ENCODE measurements around the gene CLDN15.

Gene CLDN15

GRCh38 chr7:101243646-101244374 lies 6.2 kb upstream of the CLDN15 start:
- no peak for DNase-seq

- peak; percentile 61 for DNase-seq
Measured at GRCh38 chr7:101241443-101242349, 4.1 kb upstream of the CLDN15 start.

DNA sequence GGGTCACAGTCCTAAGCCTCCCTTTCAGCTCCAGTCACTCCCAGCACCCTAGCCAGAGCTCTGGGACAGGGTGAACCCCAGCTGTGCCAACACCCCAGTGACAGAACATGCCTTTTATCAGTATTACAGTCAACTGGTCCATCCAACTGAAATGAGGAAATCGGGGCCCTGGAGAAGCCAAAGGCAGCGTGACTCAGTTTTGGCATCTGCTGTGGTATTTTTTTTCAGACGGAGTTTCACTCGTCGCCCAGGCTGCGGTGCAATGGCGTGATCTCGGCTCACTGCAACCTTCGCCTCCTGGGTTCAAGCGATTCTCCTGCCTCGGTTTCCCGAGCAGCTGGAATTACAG lies 3.4 kb upstream of the CLDN15 start:
- peak; percentile 60 for DNase-seq

DNA sequence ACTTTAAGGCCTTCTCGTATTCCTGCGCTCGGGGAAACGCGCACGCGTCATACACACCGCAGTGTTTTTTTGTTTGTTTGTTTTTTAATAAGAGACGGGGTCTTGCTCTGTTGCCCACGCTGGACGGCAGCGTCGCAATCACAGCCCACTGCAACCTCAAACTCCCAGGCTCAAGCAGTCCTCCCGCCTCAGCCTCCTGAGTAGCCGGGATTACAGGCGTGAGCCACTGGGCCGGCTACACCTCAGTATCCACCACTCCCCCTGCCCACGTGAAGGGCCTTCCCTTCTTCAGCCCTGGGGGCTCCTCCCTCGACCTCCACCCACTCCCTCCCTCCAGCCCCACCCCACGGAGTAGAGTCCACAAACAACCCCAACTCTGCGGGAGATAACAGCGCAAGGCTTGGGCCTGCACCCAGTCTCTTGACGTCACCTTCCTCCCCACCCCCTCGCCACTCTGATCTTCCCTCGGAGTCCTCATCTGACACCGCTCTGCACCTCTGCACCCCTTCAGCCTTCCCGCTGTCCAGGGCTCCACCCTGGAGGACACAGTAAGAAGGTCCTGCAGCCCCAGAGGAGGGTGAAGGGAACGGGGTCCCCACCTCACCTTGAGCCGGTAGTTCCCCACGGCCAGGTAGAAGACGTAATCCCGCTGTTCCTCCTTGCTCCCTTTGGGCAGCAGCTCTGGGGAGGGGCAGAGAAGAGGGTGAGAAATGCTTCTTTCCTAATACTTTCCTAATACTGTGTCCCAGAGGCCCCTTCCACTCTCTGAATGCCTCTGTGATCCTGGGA lies 2.8 kb upstream of the CLDN15 start:
- DNase-seq, result no peak

DNA sequence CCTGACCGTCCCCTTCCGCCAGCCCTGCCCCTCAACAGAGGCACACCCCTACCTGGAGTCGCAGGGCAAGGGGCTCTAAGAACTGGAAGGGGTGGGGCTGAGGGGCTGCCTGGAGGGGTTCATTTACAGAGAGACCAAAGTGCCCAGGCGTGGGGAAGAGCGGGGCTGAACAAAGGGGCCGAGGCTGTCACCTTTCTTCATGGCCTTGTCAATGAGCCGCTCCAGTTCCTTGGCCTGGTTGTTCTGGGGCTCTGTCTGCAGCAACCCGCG lies 2.3 kb upstream of the CLDN15 start:
- DNase-seq, result no peak

DNA sequence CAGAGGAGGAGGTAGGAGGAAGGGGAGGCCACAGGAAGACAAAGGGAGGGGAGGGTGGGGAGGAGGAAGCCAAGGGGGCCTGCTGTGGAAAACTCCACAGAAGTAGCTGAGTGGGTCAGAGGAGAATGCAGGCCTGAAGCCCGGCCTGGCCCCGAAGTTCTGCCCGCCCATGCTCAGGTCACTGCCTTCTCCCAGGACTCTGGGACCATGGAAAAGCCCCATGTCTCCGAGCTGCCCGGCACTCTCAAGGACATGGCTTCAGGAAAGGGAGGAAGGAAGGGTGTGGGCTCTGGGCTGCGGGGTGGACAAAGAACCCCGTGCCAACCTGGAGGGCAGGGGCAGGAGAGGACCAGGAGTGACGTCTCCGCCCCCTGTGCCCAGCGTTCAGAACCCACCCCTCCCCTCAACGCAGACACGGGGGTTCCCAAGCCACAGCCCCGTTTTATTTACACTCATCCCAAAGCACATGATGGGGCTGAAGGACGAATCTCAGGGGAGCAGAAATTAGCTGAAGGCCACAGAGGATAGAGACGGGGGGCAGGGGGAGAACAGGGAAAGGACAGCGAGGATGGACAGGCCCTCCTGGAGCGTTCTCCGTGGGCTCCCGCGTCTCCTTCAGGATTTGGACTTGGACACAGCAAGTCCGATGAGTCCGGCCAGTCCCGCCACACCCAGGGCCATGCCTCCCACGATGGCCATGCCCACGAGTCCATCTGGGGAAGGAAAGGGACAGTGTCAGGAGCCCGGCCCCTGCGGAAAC lies 1.8 kb upstream of the CLDN15 start:
- DNase-seq, result no peak

DNA sequence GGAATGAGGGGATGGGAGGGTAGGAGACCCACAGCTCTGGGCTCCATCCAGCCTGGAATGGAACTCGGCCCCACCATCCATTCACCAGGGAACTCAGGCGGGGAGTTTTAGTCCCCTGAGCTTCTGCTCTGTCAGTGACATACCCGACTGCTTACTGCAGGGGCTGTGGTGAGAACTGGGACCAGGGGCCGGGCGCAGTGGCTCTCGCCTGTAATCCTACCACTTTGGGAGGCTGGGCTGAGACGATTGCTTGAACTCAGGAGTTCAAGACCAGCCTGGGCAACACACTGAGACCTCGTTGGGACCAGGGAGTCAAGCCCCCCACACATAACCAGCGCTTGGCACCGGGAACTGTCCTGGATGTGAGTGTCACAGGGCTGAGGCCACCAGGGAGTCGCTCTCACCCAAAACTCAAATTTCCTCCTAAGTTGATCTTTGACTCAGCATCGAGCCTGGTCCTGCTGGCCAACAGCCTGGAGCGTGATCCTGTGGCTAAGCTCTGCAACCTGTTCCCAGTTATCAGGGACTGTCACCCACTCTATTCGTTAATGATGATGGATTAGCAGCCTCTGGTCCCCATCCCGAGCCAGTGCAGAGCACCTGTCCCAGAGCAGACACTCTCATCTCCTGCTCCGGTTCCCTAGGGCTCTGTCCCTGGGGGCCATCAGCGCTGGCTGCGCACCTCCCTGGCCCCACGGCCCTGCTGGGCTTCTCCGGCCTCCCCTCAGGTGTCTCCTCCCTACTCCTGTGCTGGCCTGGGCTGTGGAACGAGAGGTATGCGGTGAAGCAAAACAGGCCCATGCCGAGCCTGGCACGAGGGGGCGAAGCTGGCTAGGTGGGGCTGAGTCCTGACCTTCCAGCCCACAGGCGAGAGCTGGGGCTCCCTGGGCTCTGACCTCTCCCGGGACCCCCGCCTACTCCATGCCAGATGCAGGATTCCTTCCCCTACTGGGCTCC lies 902 bp upstream of the CLDN15 start:
- DNase-seq, result no peak

DNA sequence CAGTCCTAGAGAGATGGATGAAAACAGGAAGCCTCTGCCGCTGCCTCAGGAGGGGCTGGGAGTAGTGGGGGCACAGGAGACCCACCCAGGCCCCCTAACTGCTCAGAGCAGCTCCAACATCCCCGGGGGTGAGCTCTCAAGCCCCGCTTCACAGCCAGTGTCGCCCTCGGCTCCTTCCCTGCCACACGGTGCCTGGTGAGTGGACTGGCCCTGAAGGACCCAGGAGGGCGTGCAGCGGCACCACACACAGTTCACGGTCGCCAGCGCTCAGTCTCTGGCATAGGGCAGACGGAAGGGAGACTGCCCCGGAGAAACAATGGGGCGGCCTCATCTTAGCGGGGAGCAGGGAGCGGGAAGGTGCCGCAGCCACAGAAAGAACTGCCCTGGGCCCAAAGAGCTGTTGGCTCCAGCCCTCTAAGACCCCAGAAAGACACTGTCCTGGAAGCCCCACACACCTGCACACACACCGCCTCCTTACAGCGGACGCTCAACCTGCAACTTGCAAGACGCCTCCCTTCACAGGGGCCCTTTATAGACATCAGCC lies 1.2 kb downstream of the CLDN15 start:
- DNase-seq, result no peak

- DNase-seq, result no peak
Measured at GRCh38 chr7:101235522-101235921, 2.1 kb downstream of the CLDN15 start.

- no peak for DNase-seq
Measured at GRCh38 chr7:101235050-101235449, 2.6 kb downstream of the CLDN15 start.

GRCh38 chr7:101234636-101235035 lies 3.0 kb downstream of the CLDN15 start:
- peak; percentile 39 for DNase-seq

- no peak for DNase-seq
Measured at GRCh38 chr7:101233907-101234547, 3.6 kb downstream of the CLDN15 start.

DNA sequence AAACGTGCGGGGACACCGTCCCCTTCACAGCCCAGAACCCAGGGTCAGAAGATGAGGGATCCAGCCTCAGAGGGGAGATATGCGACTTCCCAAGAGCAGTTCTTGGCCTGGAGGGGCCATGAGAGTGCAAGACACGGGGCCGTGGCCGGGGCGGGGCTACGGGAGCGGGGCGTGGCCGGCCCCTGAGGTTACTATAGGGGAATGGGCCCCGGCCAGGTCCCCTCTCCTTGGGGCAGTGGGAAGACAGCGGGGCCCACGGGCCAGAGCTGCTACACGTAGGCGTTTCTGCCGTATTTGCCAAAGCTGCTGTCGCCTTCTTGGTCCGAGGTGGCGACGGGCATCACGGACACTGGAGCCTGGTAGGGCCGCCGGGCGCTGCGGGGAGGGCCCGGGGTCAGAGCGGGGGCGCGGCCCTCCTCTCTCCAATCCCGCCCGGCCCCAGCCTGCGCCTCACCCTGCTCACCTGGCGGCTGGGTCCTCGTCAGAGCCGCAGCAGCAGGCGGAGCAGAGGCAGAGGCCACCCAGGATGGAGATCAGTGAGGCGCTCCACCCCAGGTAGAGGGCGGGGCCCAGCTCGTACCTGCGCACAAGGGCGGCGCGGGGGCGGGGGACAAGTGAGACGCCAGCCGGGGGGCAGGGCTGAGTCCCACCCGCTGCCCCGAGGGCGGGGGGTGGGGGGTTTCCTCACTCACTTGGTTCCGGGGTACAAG lies 5.3 kb downstream of the CLDN15 start:
- peak; percentile 75 for DNase-seq

GRCh38 chr7:101231644-101232043 lies 6.0 kb downstream of the CLDN15 start:
- no peak for DNase-seq

DNA sequence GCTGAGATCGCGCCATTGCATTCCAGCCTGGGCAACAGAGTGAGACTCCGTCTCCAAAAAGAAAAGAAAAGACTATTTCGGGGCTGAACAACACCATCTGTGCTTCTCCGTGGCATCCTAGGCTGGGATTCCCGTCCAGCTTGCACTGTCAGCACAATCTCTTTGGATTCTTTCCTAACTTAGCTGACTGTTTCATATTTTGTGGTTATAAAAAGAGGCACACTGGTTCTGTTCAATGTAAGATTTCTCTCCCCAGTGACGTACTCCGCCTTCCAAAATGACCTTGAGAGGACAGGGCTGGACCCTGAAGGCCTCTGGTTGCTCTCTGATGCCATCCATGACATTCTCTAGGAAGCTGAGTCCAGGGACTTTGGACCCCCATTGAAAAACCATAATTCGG lies 10.9 kb downstream of the CLDN15 start:
- no peak for DNase-seq

GRCh38 chr7:101225650-101226049 lies 12.0 kb downstream of the CLDN15 start:
- no peak for DNase-seq

GRCh38 chr7:101223528-101223927 lies 14.1 kb downstream of the CLDN15 start:
- DNase-seq, result no peak

DNA sequence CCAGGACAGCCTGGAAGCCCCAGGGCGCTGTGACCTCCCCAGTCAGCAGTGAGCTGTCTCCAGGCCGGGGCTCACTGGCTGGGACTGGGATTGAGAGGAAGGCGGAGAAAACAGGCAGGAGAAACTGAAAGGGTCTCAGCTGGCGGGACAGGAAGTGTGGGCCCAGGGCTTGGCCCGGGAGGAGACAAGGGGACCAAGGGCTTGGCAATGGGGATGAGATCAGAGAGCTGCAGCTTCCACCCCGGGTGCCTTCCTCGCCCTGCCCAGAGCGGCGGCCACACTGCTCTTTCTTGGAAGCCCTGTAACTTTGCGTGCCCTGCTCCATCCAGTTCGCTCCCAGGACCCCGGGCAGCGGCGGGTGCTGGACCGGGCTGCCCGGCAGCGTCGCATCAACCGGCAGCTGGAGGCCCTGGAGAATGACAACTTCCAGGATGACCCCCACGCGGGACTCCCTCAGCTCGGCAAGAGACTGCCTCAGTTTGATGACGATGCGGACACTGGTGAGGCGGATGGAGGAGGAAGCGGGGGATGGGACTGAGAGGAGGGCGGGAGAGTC lies 15.2 kb downstream of the CLDN15 start:
- DNase-seq, result no peak

GRCh38 chr7:101220295-101220694 lies 17.3 kb downstream of the CLDN15 start:
- no peak for DNase-seq

All from NCI-H2171 (cell line).